HL-60 (cell line): ENCODE results near the gene POLR1G.

Experiments
- CTCF ChIP-seq: IDR thresholded peaks from one replicate; pipeline ENCODE4 v1.5.1; 2011; ENCODE audit warnings: low read length, control low read depth, inconsistent platforms; ENCODE audit not compliant: insufficient read depth
- POLR2AphosphoS5 ChIP-seq: IDR thresholded peaks from 2 replicates; pipeline ENCODE4 v1.6.1; 2012; ENCODE audit warnings: low read depth
- SPI1 ChIP-seq: IDR thresholded peaks from 2 replicates; pipeline ENCODE4 v1.6.1; 2012; ENCODE audit warnings: low read depth, mild to moderate bottlenecking, borderline replicate concordance

GRCh38 chr19:45451850-45452387, 45.5 kb downstream of the POLR1G start:
- TF ChIP-seq CTCF (no peak), POLR2AphosphoS5 (no peak), SPI1 (no peak)
